NK-92 (cell line): ENCODE data around the gene ZFP69B.
"Not testable (repeated sequence)": the region's sequence is repeated elsewhere in the genome, so short reads cannot be mapped to it uniquely, and the experiment has no call there.

Source experiments
- DNase-seq: peaks from one replicate; lab custom pipeline; 2025; ENCODE audit not compliant: unreplicated experiment; lab: John Stamatoyannopoulos, UW

The ZFP69B gene

GRCh38 chr1:40435471-40435870, 14.8 kb upstream of the ZFP69B start:
- no peak for DNase-seq

GRCh38 chr1:40435876-40436275, 14.4 kb upstream of the ZFP69B start:
- DNase-seq = no peak

GRCh38 chr1:40438391-40439015, 11.8 kb upstream of the ZFP69B start:
- no peak for DNase-seq

GRCh38 chr1:40439247-40439646, 11.0 kb upstream of the ZFP69B start:
- DNase-seq = no peak

GRCh38 chr1:40450495-40451237, 390 bp downstream of the ZFP69B start:
- DNase-seq = no peak

GRCh38 chr1:40451238-40451585, 936 bp downstream of the ZFP69B start:
- DNase-seq = no peak

- no peak for DNase-seq
These were observed 4.6 kb downstream of the ZFP69B start for GRCh38 chr1:40454873-40455272.

- no peak for DNase-seq
These were observed 12.8 kb downstream of the ZFP69B start for GRCh38 chr1:40462956-40463590.

GRCh38 chr1:40469327-40469726, 19.1 kb downstream of the ZFP69B start:
- DNase-seq = no peak

- no peak for DNase-seq
These were observed 25.0 kb downstream of the ZFP69B start for GRCh38 chr1:40475268-40475667.

GRCh38 chr1:40476924-40477677, 26.8 kb downstream of the ZFP69B start, which contains the start of gene ZFP69:
Gene ZFP69 (plus strand): TSS chr1:40477290. CDS start chr1:40479362, 2,072 bp downstream.
- DNase-seq = no peak

- DNase-seq = no peak
These were observed 27.4 kb downstream of the ZFP69B start for GRCh38 chr1:40477678-40478053.

GRCh38 chr1:40478276-40478675, 28.0 kb downstream of the ZFP69B start:
- DNase-seq = no peak

GRCh38 chr1:40479156-40479555, 28.9 kb downstream of the ZFP69B start:
- no peak for DNase-seq

- DNase-seq = no peak
These were observed 45.1 kb downstream of the ZFP69B start for GRCh38 chr1:40495315-40495903.

GRCh38 chr1:40502651-40503050, 52.4 kb downstream of the ZFP69B start:
- DNase-seq = not testable (repeated sequence)

- no peak for DNase-seq
These were observed 57.7 kb downstream of the ZFP69B start for GRCh38 chr1:40507973-40508372.

GRCh38 chr1:40508375-40509341, 58.4 kb downstream of the ZFP69B start, which contains the start of gene EXO5:
Gene EXO5 (plus strand): TSS chr1:40508767. CDS start chr1:40514545, 5,778 bp downstream.
- DNase-seq = no peak
